ENCODE data around the gene ICA1. TPM values are rescaled to one million over a fixed set of nuclear protein-coding genes. Genes with fewer than 3 reads are reported as not detected.

The ICA1 gene
- total and polyA plus RNA-seq, 2 of the 13 experiments (the other 11 are each of a cell fraction or from before 2014, with no cell fraction given) = 0.29 TPM; not detected in 1

DNA sequence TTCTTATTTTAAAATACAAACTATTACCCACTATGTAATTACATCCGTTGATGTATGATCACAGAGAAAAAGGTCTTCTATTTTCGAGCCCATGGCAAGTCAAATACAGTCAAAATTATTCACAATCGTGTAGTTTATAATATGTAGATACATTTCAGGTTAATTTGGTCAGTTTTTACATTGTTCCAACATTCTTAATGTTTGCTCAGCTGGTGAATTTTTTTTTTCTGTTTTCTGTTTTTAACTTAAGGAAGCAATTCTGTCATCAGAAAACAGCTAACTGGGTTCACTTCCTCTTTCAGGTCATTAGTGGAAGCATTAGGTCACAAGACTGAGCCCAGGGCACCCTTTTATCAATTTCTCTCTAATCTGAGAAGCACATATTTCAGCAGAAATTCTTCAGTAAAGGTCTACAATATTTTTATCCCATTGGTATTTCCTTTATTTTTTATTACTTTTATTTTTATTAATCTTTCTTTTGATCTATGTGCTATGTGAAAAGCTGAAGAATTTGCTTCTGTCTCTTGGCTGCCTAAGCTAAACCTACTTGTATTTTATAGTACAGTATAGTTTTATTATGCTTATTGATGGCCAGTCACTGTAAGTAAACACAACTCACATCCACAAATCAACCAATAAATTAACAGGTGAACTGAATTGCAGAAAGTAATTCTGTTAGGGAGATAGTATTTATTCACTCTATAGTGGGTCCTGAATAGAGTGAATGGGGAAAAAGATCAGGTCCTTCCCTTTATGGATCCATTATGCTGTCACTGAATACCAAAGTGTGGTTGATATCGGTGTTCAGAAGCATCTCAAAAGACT, 84.6 kb downstream of the ICA1 start:
- Histone ChIP-seq H3K9me3 (ENCODE audit: low read length) (no peaks in the 10 kb centered on the region), H2AFZ (ENCODE audit: low read length) (no peak overlapping the region), H3K36me3 (replicated peaks in 1 of 2; ENCODE audit: control insufficient read depth in 1 of 2, insufficient read depth in 2 of 2, low read length in 2 of 2) (no peaks in the 10 kb centered on the region), H3K4me1 (ENCODE audit: insufficient read depth, low read length) (peaks cover 22% of the 10 kb centered on the region), H3K27me3 (ENCODE audit: control insufficient read depth in 1 of 2, insufficient read depth in 2 of 2, low read length in 2 of 2) (no peaks in the 10 kb centered on the region), H3K4me3 (replicated peaks in 1 of 3; ENCODE audit: insufficient read depth in 1 of 3, low read depth in 2 of 3, low read length in 3 of 3) (no peak overlapping the region), H3K27ac (ENCODE audit: extremely low read length, insufficient read depth, low read length) (no peak overlapping the region), H4K20me1 (ENCODE audit: insufficient read depth, low read length) (no peaks in the 10 kb centered on the region), H3K4me2 (ENCODE audit: low read depth, low read length) (no peak overlapping the region), H3K9ac (ENCODE audit: insufficient read depth, low read depth, low read length) (no peak overlapping the region), H3K79me2 (ENCODE audit: insufficient read depth, low read length) (no peaks in the 10 kb centered on the region)
- ATAC-seq = no peak
- 87% methylated on average over 4 of the region's 4 CpGs for WGBS (ENCODE audit: low lambda C conversion rate)
- FAIRE-seq = no peak
- intact Hi-C loops (cut with micrococcal nuclease; ENCODE audit: unreplicated experiment) = no loop called here
- in situ Hi-C loops (cut with HindIII; ENCODE audit: extremely low pct_ligation_motif_present, low pct_unique_long_range_greater_than_20kb) = no loop called here
- POLR2A ChIA-PET = no interaction called here
- no TSS peak for BruUV-seq (replicated peaks)
- TF ChIP-seq THAP11 (CRISPR knock-in tag; IDR thresholded peaks at IDR 0.05) (no peak), KLF13 (CRISPR knock-in tag; IDR thresholded peaks at IDR 0.05) (no peak), ZNF484 (CRISPR knock-in tag; IDR thresholded peaks at IDR 0.05; ENCODE audit: borderline replicate concordance, low read depth) (no peak), GATAD2A (CRISPR knock-in tag; IDR thresholded peaks at IDR 0.05) (no peak), SIX4 (CRISPR knock-in tag; IDR thresholded peaks at IDR 0.05) (no peak), ZNF256 (CRISPR knock-in tag; conservative IDR thresholded peaks at IDR 0.05) (no peak), AGO1 (IDR thresholded peaks at IDR 0.05; ENCODE audit: low read depth, low read length, poor library complexity, severe bottlenecking) (no peak)
- TF ChIP-seq, protein P1, sequence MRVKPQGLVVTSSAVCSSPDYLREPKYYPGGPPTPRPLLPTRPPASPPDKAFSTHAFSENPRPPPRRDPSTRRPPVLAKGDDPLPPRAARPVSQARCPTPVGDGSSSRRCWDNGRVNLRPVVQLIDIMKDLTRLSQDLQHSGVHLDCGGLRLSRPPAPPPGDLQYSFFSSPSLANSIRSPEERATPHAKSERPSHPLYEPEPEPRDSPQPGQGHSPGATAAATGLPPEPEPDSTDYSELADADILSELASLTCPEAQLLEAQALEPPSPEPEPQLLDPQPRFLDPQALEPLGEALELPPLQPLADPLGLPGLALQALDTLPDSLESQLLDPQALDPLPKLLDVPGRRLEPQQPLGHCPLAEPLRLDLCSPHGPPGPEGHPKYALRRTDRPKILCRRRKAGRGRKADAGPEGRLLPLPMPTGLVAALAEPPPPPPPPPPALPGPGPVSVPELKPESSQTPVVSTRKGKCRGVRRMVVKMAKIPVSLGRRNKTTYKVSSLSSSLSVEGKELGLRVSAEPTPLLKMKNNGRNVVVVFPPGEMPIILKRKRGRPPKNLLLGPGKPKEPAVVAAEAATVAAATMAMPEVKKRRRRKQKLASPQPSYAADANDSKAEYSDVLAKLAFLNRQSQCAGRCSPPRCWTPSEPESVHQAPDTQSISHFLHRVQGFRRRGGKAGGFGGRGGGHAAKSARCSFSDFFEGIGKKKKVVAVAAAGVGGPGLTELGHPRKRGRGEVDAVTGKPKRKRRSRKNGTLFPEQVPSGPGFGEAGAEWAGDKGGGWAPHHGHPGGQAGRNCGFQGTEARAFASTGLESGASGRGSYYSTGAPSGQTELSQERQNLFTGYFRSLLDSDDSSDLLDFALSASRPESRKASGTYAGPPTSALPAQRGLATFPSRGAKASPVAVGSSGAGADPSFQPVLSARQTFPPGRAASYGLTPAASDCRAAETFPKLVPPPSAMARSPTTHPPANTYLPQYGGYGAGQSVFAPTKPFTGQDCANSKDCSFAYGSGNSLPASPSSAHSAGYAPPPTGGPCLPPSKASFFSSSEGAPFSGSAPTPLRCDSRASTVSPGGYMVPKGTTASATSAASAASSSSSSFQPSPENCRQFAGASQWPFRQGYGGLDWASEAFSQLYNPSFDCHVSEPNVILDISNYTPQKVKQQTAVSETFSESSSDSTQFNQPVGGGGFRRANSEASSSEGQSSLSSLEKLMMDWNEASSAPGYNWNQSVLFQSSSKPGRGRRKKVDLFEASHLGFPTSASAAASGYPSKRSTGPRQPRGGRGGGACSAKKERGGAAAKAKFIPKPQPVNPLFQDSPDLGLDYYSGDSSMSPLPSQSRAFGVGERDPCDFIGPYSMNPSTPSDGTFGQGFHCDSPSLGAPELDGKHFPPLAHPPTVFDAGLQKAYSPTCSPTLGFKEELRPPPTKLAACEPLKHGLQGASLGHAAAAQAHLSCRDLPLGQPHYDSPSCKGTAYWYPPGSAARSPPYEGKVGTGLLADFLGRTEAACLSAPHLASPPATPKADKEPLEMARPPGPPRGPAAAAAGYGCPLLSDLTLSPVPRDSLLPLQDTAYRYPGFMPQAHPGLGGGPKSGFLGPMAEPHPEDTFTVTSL (CRISPR knock-in tag; IDR thresholded peaks at IDR 0.05; ENCODE audit: borderline replicate concordance) = no peak
- TF ChIP-seq, protein P2, sequence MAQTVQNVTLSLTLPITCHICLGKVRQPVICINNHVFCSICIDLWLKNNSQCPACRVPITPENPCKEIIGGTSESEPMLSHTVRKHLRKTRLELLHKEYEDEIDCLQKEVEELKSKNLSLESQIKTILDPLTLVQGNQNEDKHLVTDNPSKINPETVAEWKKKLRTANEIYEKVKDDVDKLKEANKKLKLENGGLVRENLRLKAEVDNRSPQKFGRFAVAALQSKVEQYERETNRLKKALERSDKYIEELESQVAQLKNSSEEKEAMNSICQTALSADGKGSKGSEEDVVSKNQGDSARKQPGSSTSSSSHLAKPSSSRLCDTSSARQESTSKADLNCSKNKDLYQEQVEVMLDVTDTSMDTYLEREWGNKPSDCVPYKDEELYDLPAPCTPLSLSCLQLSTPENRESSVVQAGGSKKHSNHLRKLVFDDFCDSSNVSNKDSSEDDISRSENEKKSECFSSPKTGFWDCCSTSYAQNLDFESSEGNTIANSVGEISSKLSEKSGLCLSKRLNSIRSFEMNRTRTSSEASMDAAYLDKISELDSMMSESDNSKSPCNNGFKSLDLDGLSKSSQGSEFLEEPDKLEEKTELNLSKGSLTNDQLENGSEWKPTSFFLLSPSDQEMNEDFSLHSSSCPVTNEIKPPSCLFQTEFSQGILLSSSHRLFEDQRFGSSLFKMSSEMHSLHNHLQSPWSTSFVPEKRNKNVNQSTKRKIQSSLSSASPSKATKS (CRISPR knock-in tag; IDR thresholded peaks at IDR 0.05) = no peak
- TF ChIP-seq, protein P3, sequence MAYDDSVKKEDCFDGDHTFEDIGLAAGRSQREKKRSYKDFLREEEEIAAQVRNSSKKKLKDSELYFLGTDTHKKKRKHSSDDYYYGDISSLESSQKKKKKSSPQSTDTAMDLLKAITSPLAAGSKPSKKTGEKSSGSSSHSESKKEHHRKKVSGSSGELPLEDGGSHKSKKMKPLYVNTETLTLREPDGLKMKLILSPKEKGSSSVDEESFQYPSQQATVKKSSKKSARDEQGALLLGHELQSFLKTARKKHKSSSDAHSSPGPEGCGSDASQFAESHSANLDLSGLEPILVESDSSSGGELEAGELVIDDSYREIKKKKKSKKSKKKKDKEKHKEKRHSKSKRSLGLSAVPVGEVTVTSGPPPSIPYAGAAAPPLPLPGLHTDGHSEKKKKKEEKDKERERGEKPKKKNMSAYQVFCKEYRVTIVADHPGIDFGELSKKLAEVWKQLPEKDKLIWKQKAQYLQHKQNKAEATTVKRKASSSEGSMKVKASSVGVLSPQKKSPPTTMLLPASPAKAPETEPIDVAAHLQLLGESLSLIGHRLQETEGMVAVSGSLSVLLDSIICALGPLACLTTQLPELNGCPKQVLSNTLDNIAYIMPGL (CRISPR knock-in tag; IDR thresholded peaks at IDR 0.05; ENCODE audit: borderline replicate concordance in 1 of 2, low read depth in 1 of 2) = no peak
- no peak for DNase-seq (ENCODE audit: low spot score)
- CTCF ChIA-PET (ENCODE audit: low intra/inter-chr PET ratio, low total read pairs) = no interaction called here
